Neutrophil (primary cell): ENCODE data around the gene AP3S2.

ENCODE experiments used
- H3K27ac ChIP-seq: fragments of 200-600 bp; sonication (generic); 2 replicates; pipeline ENCODE4 v1.5.1; 2016; ENCODE audit warnings: mild to moderate bottlenecking, moderate library complexity
- H3K27me3 ChIP-seq: fragments of 200-600 bp; sonication (generic); 2 replicates; pipeline ENCODE4 v1.6.0; 2016; ENCODE audit warnings: mild to moderate bottlenecking
- H3K36me3 ChIP-seq: fragments of 200-600 bp; sonication (generic); 2 replicates; pipeline ENCODE4 v1.5.1; 2017
- H3K4me1 ChIP-seq, 2 experiments: fragments of 200-600 bp in 1 of 2; sonication (generic) in 1 of 2; 1 replicate in 1 of 2; 2 replicates in 1 of 2; pipeline versions ENCODE4 v1.5.1 to v1.6.1; 2013 to 2016; ENCODE audit warnings: low read depth in 1 of 2, low read length in 1 of 2, mild to moderate bottlenecking in 1 of 2, moderate library complexity in 1 of 2; ENCODE audit not compliant: control insufficient read depth in 1 of 2, insufficient read depth in 1 of 2
- H3K4me3 ChIP-seq, 2 experiments: fragments of 200-600 bp in 1 of 2; sonication (generic) in 1 of 2; 1 replicate in 1 of 2; 2 replicates in 1 of 2; pipeline ENCODE4 v1.5.1; 2013 to 2016; ENCODE audit warnings: low read depth in 1 of 2, low read length in 1 of 2, mild to moderate bottlenecking in 1 of 2, moderate library complexity in 1 of 2
- H3K9me3 ChIP-seq: fragments of 200-600 bp; sonication (generic); 2 replicates; pipeline ENCODE4 v1.5.1; 2016
- TF ChIP-seq, protein P1 (sequence below): fragments of 200-600 bp; sonication (generic); IDR thresholded peaks from 2 replicates; pipeline ENCODE4 v1.5.1; 2016; ENCODE audit warnings: antibody characterized with exemption

AP3S2 gene

GRCh38 chr15:89908226-89908625, 14.4 kb upstream of the AP3S2 start:
- H3K4me1 ChIP-seq: peaks cover 49 to 55% of the 10 kb centered on the region in 2 experiments
- TF ChIP-seq, protein P1, sequence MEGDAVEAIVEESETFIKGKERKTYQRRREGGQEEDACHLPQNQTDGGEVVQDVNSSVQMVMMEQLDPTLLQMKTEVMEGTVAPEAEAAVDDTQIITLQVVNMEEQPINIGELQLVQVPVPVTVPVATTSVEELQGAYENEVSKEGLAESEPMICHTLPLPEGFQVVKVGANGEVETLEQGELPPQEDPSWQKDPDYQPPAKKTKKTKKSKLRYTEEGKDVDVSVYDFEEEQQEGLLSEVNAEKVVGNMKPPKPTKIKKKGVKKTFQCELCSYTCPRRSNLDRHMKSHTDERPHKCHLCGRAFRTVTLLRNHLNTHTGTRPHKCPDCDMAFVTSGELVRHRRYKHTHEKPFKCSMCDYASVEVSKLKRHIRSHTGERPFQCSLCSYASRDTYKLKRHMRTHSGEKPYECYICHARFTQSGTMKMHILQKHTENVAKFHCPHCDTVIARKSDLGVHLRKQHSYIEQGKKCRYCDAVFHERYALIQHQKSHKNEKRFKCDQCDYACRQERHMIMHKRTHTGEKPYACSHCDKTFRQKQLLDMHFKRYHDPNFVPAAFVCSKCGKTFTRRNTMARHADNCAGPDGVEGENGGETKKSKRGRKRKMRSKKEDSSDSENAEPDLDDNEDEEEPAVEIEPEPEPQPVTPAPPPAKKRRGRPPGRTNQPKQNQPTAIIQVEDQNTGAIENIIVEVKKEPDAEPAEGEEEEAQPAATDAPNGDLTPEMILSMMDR: no peak
- H3K36me3 ChIP-seq: no peaks in the 10 kb centered on the region
- no peak overlapping the region for H3K27ac ChIP-seq
- H3K27me3 ChIP-seq: peaks cover 14% of the 10 kb centered on the region
- H3K9me3 ChIP-seq: no peaks in the 10 kb centered on the region
- H3K4me3 ChIP-seq: no peak overlapping the region

GRCh38 chr15:89907289-89907688, 13.5 kb upstream of the AP3S2 start:
- no peaks in the 10 kb centered on the region for H3K36me3 ChIP-seq

GRCh38 chr15:89905846-89906378, 12.1 kb upstream of the AP3S2 start:
- Histone ChIP-seq H3K4me3 (no peak overlapping the region), H3K4me1 (peaks cover 26 to 35% of the 10 kb centered on the region in 2 experiments), H3K27me3 (no peaks in the 10 kb centered on the region), H3K27ac (peak overlapping the region; percentile 71), H3K9me3 (no peaks in the 10 kb centered on the region), H3K36me3 (no peaks in the 10 kb centered on the region)
- TF ChIP-seq, protein P1: no peak

More at GRCh38 chr15:89907289-89907688, 13.5 kb upstream of the AP3S2 start:
- TF ChIP-seq, protein P1: no peak
- H3K27ac ChIP-seq: no peak overlapping the region
- no peaks in the 10 kb centered on the region for H3K9me3 ChIP-seq
- H3K4me1 ChIP-seq: peaks cover 39 to 48% of the 10 kb centered on the region in 2 experiments
- H3K27me3 ChIP-seq: peaks cover 5% of the 10 kb centered on the region
- no peak overlapping the region for H3K4me3 ChIP-seq

- no peaks in the 10 kb centered on the region for H3K27me3 ChIP-seq
- H3K9me3 ChIP-seq: no peaks in the 10 kb centered on the region
- TF ChIP-seq, protein P1: no peak
- no peaks in the 10 kb centered on the region for H3K36me3 ChIP-seq
- peaks cover 20 to 21% of the 10 kb centered on the region in 2 experiments for H3K4me1 ChIP-seq
- H3K27ac ChIP-seq: peak overlapping the region; percentile 71
- no peak overlapping the region for H3K4me3 ChIP-seq
These were observed 10.7 kb upstream of the AP3S2 start for GRCh38 chr15:89904519-89904918.

- Histone ChIP-seq H3K27ac (no peak overlapping the region), H3K27me3 (no peaks in the 10 kb centered on the region), H3K9me3 (no peaks in the 10 kb centered on the region), H3K4me3 (no peak overlapping the region), H3K36me3 (no peaks in the 10 kb centered on the region), H3K4me1 (peaks cover 20 to 21% of the 10 kb centered on the region in 2 experiments)
- TF ChIP-seq, protein P1: no peak
These were observed 10.0 kb upstream of the AP3S2 start for GRCh38 chr15:89903858-89904130.
